Measurements from ENCODE around the gene TLE5. TPM values are rescaled to one million over a fixed set of nuclear protein-coding genes. Genes with fewer than 3 reads are reported as not detected.
A peak's percentile ranks its signal among the peaks of the same experiment; 100 is the strongest.

TLE5 gene, protein sequence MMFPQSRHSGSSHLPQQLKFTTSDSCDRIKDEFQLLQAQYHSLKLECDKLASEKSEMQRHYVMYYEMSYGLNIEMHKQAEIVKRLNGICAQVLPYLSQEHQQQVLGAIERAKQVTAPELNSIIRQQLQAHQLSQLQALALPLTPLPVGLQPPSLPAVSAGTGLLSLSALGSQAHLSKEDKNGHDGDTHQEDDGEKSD
- 623 TPM for total RNA-seq

GRCh38 chr19:3062165-3063105 is at the start of gene TLE5:
Gene TLE5 (minus strand): TSS chr19:3062495. CDS start chr19:3062200, 295 bp downstream.
- DNase-seq (ENCODE audit: low spot score): no peak

DNA sequence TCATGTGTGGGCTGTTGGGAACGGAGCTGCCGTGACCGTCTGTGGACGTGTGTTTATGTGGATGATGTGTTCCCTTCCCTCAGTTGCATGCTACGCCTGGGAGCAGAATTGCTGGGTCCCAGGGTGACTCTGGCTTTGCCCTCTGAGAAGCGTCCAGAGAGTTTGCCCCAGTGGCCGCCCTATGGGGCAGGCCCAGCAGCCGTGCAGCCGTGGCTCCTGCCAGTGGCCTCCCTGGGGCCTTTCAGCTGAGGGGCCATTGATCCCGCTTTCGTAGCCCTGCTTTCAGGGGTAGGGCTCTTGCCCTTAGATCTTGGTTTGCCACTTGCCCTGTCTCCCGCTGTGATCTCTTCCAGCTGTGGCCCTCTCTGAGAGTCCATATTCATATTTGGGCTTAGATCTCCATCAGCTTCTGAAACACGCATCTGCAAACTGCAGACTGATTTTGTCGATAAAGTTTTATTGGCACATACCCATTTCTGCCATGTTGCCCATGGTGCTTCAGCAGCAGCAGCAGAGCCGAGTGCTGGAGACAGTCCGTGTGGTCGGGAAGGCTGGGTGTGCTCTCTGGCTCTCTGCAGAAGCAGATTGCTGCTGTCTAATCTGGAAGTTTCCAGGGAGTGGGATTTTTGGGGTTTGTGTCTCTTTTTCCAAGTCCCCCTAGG is 49.4 kb upstream of the TLE5 start:
- DNase-seq (ENCODE audit: low spot score): no peak

GRCh38 chr19:3110126-3110825 is 48.0 kb upstream of the TLE5 start:
- no peak for DNase-seq (ENCODE audit: low spot score)

GRCh38 chr19:3109491-3109890 is 47.2 kb upstream of the TLE5 start:
- no peak for DNase-seq (ENCODE audit: low spot score)

- DNase-seq (ENCODE audit: low spot score): no peak
These were observed 46.5 kb upstream of the TLE5 start for GRCh38 chr19:3108775-3109174.

GRCh38 chr19:3107658-3108057 is 45.4 kb upstream of the TLE5 start:
- DNase-seq (ENCODE audit: low spot score): no peak

- no peak for DNase-seq (ENCODE audit: low spot score)
These were observed 44.3 kb upstream of the TLE5 start for GRCh38 chr19:3106509-3107141.

- DNase-seq (ENCODE audit: low spot score): no peak
These were observed 43.6 kb upstream of the TLE5 start for GRCh38 chr19:3105641-3106508.

GRCh38 chr19:3104708-3104983 is 42.4 kb upstream of the TLE5 start:
- DNase-seq (ENCODE audit: low spot score): no peak

- no peak for DNase-seq (ENCODE audit: low spot score)
These were observed 40.2 kb upstream of the TLE5 start for GRCh38 chr19:3102239-3103140.

DNA sequence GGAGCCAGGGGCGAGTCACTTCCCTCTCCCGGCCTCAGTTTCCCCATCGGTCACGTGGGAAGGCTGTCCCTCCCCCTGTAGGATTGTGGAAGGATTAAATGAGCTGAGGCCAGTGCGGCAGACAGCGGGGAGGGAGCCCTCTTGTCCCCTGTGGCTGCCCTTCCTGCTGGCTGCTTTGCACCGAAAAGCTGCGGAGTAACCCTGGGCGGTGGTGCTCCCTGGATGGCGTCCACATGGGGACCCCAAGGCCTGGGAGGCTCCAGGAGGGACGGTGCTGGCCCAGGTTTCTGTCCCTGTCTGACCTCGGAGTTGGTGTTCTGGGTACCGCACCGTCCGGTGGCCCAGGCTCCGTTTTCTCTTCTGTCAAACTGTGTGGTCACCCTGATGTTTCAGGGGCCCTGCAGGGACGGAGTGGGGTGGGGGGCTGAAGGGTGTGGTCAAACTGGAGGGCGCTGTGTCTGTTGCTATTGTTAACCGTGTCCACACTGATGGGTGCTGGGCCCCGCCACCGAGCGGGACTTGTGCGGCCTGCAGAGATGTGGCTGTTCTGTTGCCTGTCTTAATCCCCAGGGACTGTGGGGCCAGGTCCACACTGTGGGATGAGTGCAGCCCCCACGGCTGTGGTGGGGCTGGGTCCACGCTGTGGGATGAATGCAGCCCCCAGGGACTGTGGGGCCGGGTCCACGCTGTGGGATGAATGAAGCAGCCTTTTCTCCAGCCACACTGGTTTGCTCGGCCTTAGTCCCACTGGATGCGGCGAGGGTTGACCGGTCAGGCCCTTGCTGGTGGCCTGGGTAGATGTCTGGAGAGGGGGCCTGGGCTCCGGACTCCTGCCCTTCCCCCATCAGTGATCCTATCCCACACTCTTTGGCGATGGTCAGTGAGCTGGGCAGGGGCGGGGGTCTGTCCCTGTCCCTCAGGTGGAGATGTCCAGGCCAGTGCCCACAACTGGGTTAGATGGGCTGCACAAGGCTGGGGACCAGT is 38.7 kb upstream of the TLE5 start:
- DNase-seq (ENCODE audit: low spot score): no peak

GRCh38 chr19:3100331-3100730 is 38.0 kb upstream of the TLE5 start:
- DNase-seq (ENCODE audit: low spot score): no peak

GRCh38 chr19:3099347-3100145 is 37.3 kb upstream of the TLE5 start:
- DNase-seq (ENCODE audit: low spot score): no peak

- DNase-seq (ENCODE audit: low spot score): peak; percentile 61
These were observed 36.4 kb upstream of the TLE5 start for GRCh38 chr19:3098515-3099346.

- DNase-seq (ENCODE audit: low spot score): no peak
These were observed 35.8 kb upstream of the TLE5 start for GRCh38 chr19:3098141-3098514.

- no peak for DNase-seq (ENCODE audit: low spot score)
These were observed 35.2 kb upstream of the TLE5 start for GRCh38 chr19:3097442-3097871.

GRCh38 chr19:3096902-3097326 is 34.6 kb upstream of the TLE5 start:
- DNase-seq (ENCODE audit: low spot score): no peak

Data from ureter (tissue), 1 donor.